ENCODE measurements around the gene LSM4.
A peak's percentile ranks its signal among the peaks of the same experiment; 100 is the strongest.
"Not testable (repeated sequence)": the region's sequence is repeated elsewhere in the genome, so short reads cannot be mapped to it uniquely, and the experiment has no call there.

Gene LSM4

GRCh38 chr19:18340190-18340989 lies 17.5 kb upstream of the LSM4 start, which contains the start of gene PGPEP1:
TSS of gene PGPEP1 (plus strand) at chr19:18340598. CDS start at chr19:18340682, 84 bp downstream.
- peak; percentile 11 to 40 for DNase-seq

- peak in 1 of 2 donors; percentile 0 for DNase-seq
Measured at GRCh38 chr19:18339723-18340122, 16.8 kb upstream of the LSM4 start.

- DNase-seq, result no peak
Measured at GRCh38 chr19:18338541-18338940, 15.7 kb upstream of the LSM4 start.

- no peak for DNase-seq
Measured at GRCh38 chr19:18336121-18336520, 13.2 kb upstream of the LSM4 start.

- no peak for DNase-seq
Measured at GRCh38 chr19:18333680-18334079, 10.8 kb upstream of the LSM4 start.

- DNase-seq, result no peak
Measured at GRCh38 chr19:18332917-18333530, 10.1 kb upstream of the LSM4 start.

GRCh38 chr19:18330868-18331267 lies 8.0 kb upstream of the LSM4 start:
- no peak for DNase-seq

GRCh38 chr19:18329035-18329376 lies 6.1 kb upstream of the LSM4 start:
- no peak for DNase-seq

GRCh38 chr19:18328340-18329034 lies 5.6 kb upstream of the LSM4 start:
- peak; percentile 26 to 91 for DNase-seq

- no peak for DNase-seq
Measured at GRCh38 chr19:18326772-18327171, 3.9 kb upstream of the LSM4 start.

GRCh38 chr19:18324373-18324731 lies 1.5 kb upstream of the LSM4 start:
- DNase-seq, result not testable (repeated sequence)

- no peak for DNase-seq
Measured at GRCh38 chr19:18322318-18322758, 538 bp downstream of the LSM4 start.

GRCh38 chr19:18321734-18322102 lies 1.2 kb downstream of the LSM4 start:
- peak in 1 of 2 donors; percentile 37 for DNase-seq

- DNase-seq, result no peak
Measured at GRCh38 chr19:18320865-18321733, 1.8 kb downstream of the LSM4 start.

GRCh38 chr19:18319591-18320135 lies 3.2 kb downstream of the LSM4 start:
- no peak for DNase-seq

- DNase-seq, result peak in 1 of 2 donors; percentile 80
Measured at GRCh38 chr19:18317961-18318800, 4.7 kb downstream of the LSM4 start.

- DNase-seq, result no peak
Measured at GRCh38 chr19:18313398-18313797, 9.5 kb downstream of the LSM4 start.

- DNase-seq, result no peak
Measured at GRCh38 chr19:18312092-18312534, 10.8 kb downstream of the LSM4 start.

GRCh38 chr19:18311502-18312091 lies 11.3 kb downstream of the LSM4 start:
- no peak for DNase-seq

GRCh38 chr19:18310966-18311365 lies 11.9 kb downstream of the LSM4 start:
- DNase-seq, result no peak
